LoVo (cell line): Measurements from ENCODE around the gene DCD.
A peak's percentile ranks its signal among the peaks of the same experiment; 100 is the strongest.

Source experiments
- DNase-seq: peaks from one replicate; pipeline ENCODE4 v3.0.0-alpha.2; 2016; ENCODE audit warnings: low spot score

Gene DCD

DNA sequence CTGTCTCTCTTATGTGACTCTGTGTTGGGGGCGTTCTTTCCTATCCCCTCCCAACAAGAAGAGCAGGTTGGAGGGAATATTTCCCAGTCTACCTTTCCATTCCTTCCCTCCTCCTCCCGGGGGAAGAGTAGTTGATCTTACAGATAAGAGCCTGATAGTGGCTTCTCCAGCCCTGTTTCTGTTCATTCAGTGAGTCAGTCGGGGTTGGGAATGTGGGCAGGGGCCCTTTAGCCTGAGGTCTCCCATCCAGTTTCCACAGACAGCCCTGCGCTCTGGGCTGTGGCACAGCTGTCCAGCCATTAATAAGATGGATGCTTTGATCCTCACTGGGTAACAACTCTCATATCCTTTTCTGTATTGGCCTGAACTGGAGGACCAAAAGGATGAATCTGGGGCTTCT is 41.6 kb downstream of the DCD start:
- DNase-seq = no peak

DNA sequence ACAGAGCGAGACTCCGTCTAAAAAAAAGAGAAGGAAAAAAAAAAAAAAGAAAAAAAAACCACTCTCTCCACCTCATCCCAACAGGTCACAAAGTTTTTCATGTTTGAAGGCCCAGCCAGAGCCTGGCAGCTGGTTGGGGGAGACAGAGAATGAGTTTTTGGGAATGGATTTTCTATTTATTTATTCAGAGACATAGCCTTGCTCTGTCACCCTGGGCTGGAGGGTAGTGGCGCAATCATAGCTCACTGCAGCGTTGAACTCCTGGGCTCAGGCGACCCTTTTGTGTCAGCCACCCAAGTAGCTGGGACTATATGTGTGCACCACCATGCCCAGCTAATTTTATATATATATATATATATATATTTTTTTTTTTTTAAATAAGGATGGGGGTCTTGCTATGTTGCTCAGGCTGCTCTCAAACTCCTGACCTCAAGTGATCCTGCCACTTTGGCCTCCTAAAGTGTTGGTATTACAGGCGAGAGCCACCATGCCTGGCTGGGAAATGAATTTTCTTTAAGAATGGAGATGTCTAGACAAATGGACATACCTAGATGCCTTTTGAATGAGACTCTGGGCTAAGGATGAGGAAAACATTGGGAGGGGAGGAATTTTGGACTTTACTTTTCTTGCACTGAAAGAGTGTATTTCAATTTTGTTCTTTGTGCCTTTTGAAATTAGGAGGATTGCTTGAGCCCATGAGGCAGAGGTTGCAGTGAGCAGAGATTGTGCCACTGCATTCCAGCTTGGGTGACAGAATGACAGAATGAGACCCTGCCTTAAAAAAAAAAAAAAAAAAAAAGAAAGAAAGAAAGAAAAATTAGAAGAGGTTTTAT is 42.8 kb downstream of the DCD start:
- no peak for DNase-seq

GRCh38 chr12:54604436-54604835 is 43.7 kb downstream of the DCD start:
- no peak for DNase-seq

GRCh38 chr12:54603872-54604271 is 44.3 kb downstream of the DCD start:
- no peak for DNase-seq

DNA sequence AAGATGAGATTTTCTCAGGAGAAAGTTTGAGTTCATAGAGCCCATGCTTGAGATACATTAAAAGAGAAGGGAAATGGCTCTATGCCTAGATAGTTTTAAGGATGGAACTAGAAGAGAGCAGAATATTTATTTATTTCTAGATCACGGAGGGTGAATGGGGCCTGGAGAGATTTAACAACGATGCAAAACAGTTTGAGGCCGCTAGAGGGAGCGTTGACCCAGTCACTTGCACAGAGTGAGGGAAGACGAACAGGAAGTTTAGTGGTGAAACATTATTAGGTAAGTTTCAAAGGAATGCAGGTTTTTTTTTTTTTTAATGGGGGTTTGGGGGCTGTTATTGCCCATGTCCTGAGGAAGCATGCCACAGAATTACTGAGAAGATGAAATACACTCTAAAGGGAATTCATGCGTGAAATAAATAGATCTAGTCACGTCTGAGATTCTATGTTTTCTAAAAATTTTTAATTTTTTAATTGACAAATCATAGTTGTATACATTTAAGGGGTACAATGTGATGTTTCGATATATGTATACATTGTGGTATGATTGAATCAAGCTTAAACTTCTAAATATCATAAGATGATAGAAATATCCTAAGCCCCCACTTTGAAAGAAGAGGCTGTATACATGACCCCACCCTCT is 44.9 kb downstream of the DCD start:
- DNase-seq = peak; percentile 76

- no peak for DNase-seq
These were observed 45.5 kb downstream of the DCD start for GRCh38 chr12:54602661-54603060.

DNA sequence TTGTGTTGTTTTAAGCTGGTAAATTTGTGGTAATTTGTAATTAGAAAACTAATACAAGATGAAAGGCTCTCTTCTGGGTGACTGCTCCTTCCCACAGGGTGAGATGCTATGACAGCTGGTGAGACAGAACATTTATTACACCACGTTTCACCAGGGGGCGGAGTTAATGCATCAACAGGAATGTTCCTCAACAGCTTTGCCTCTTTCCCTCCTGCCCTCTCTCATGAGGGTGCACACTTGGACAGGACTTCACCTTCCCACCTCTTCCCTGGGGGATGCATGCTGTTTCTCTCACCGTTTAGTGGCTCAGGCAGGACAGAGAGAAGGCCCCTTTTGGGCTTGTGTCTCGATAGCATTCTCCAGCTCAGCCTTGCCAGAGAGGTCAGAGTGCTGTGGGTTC is 46.3 kb downstream of the DCD start:
- DNase-seq = peak; percentile 17

- DNase-seq = no peak
These were observed 49.2 kb downstream of the DCD start for GRCh38 chr12:54598970-54599369.

GRCh38 chr12:54596526-54596946 is 51.6 kb downstream of the DCD start:
- peak; percentile 70 for DNase-seq

DNA sequence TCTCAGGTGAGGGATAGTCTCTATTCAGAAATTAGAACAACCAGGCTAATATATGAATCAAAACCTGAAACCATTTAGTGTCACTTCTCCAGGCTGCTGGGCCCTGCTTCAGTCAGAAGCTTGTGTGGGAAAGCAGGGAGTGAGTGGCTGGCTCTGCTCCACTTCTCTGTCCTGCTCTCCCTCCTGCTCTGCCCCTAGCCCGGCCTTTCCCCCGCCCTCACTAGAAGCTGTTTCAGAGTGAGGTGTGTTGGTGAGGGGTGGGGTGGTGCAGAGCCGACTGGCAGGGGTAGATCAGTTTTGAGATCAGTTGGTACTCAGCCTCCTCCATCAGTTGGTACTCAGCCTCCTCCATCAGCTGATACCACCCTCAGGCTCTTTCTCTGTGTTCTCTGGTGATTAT is 52.7 kb downstream of the DCD start:
- no peak for DNase-seq
